Esophagus squamous epithelium (tissue), 5 donors: ENCODE data around the gene TMEM131L. TPM values are rescaled to one million over a fixed set of nuclear protein-coding genes. Genes with fewer than 3 reads are reported as not detected.

Experiments used
- DNase-seq: peaks from one replicate; lab custom pipeline; 2025; lab: John Stamatoyannopoulos, UW
- H3K27ac ChIP-seq, 4 donors: fragments of 200-600 bp; sonication (generic); one replicate each; pipeline ENCODE4 v1.5.1; 2016 to 2019; ENCODE audit warnings: mild to moderate bottlenecking in 1 of 4
- H3K27me3 ChIP-seq, 4 donors: fragments of 200-600 bp; sonication (generic); 1 replicate in 3 of 4; 2 replicates in 1 of 4; pipeline versions ENCODE4 v1.5.1 to v1.6.0; 2017 to 2021; ENCODE audit warnings: antibody characterized with exemption in 1 of 4
- H3K36me3 ChIP-seq, 3 donors: fragments of 200-600 bp; sonication (generic); one replicate each; pipeline ENCODE4 v1.5.1; 2016 to 2019
- H3K4me1 ChIP-seq, 3 donors: fragments of 200-600 bp; sonication (generic); one replicate each; pipeline ENCODE4 v1.5.1; 2017 to 2019
- H3K4me3 ChIP-seq, 4 donors: fragments of 200-600 bp; sonication (generic); 1 replicate in 3 of 4; 2 replicates in 1 of 4; pipeline ENCODE4 v1.5.1; 2016 to 2019; ENCODE audit warnings: mild to moderate bottlenecking in 2 of 4, moderate library complexity in 1 of 4
- H3K9me3 ChIP-seq, 3 donors: fragments of 200-600 bp; sonication (generic); one replicate each; pipeline ENCODE4 v1.5.1; 2016 to 2019
- CTCF ChIP-seq, 6 experiments: fragments of 450-650 bp in 4 of 6; fragments of 200-600 bp in 2 of 6; sonication (generic) in 2 of 6; IDR thresholded peaks; one replicate each; pipeline ENCODE4 v1.5.1; 2016 to 2019; ENCODE audit warnings: antibody characterized with exemption in 6 of 6, mild to moderate bottlenecking in 4 of 6, moderate library complexity in 4 of 6
- POLR2A ChIP-seq, 4 donors: fragments of 450-650 bp; IDR thresholded peaks; one replicate each; pipeline ENCODE4 v1.6.1; 2017; ENCODE audit warnings: antibody characterized with exemption in 4 of 4, mild to moderate bottlenecking in 4 of 4, moderate library complexity in 3 of 4
- WGBS, 2 donors: methylation state at CpG; one replicate each; pipeline ENCODE4 v1.1.5; 2018; 5-methylcytosine and 5-hydroxymethylcytosine counted together
- intact Hi-C: fragments of 100-400 bp; cut with DNase I; formaldehyde crosslinking; loops from one replicate; pipeline ENCODE4 v1.15.0; 2022
- total RNA-seq, 4 donors: library from RNA; depleted of rRNA; stranded (reverse); fragments of >200 nt; gene quantifications; one replicate each; pipeline ENCODE4 v1.1.0, GENCODE V29; 2016
- donor health status: DM: yes; HTN: yes; CAD: no.

Gene TMEM131L
- total RNA-seq, 4 donors from 2014 or later, result 9.2 to 14.7 (median 12.4) TPM

- intact Hi-C loops, result no loop called here
- 41 to 52% methylated on average over 6 to 7 of the region's 7 CpGs for WGBS, 2 donors
- DNase-seq, result no peak
- Histone ChIP-seq H3K9me3 (no peaks in the 10 kb centered on the region), H3K27me3 (no peaks in the 10 kb centered on the region), H3K27ac (no peak overlapping the region), H3K36me3 (no peaks in the 10 kb centered on the region), H3K4me3 (no peak overlapping the region), H3K4me1 (peaks cover 2 to 49% (median 19%) of the 10 kb centered on the region in 3 donors)
- TF ChIP-seq POLR2A (IDR thresholded peaks at IDR 0.05) (no peak), CTCF (IDR thresholded peaks at IDR 0.05) (no peak)
Measured at GRCh38 chr4:153535772-153536513, 69.8 kb downstream of the TMEM131L start.

GRCh38 chr4:153537493-153537960 lies 71.4 kb downstream of the TMEM131L start:
- H3K27ac ChIP-seq, result no peak overlapping the region
- no peak for DNase-seq
- no peaks in the 10 kb centered on the region for H3K36me3 ChIP-seq
- H3K9me3 ChIP-seq, result no peaks in the 10 kb centered on the region
- H3K4me3 ChIP-seq, result no peak overlapping the region
- intact Hi-C loops, result no loop called here
- TF ChIP-seq CTCF (IDR thresholded peaks at IDR 0.05) (no peak), POLR2A (IDR thresholded peaks at IDR 0.05) (no peak)
- 85 to 89% methylated on average over 6 of the region's 6 CpGs for WGBS, 2 donors
- peaks cover 0 to 40% (median 12%) of the 10 kb centered on the region in 3 donors for H3K4me1 ChIP-seq
- H3K27me3 ChIP-seq, result no peaks in the 10 kb centered on the region

- peaks cover 0 to 39% (median 9%) of the 10 kb centered on the region in 3 donors for H3K4me1 ChIP-seq
- no peak for DNase-seq
- H3K36me3 ChIP-seq, result no peaks in the 10 kb centered on the region
- intact Hi-C loops, result no loop called here
- H3K27ac ChIP-seq, result peak overlapping the region in 3 of 4 donors; percentile 36 to 53 (median 53)
- H3K9me3 ChIP-seq, result no peaks in the 10 kb centered on the region
- peak overlapping the region in 3 of 4 donors; percentile 15 to 48 (median 20) for H3K4me3 ChIP-seq
- TF ChIP-seq CTCF (IDR thresholded peaks at IDR 0.05) (no peak), POLR2A (IDR thresholded peaks at IDR 0.05) (no peak)
- no peaks in the 10 kb centered on the region for H3K27me3 ChIP-seq
- WGBS, 2 donors, result 49% methylated on average over 13 to 14 of the region's 17 CpGs
Measured at GRCh38 chr4:153538487-153539357, 72.6 kb downstream of the TMEM131L start.

GRCh38 chr4:153539422-153539821 lies 73.3 kb downstream of the TMEM131L start:
- no peak overlapping the region for H3K4me3 ChIP-seq
- H3K4me1 ChIP-seq, result peaks cover 0 to 46% (median 9%) of the 10 kb centered on the region in 3 donors
- WGBS, 2 donors, result 71 to 75% methylated on average over 3 of the region's 3 CpGs
- no peaks in the 10 kb centered on the region for H3K27me3 ChIP-seq
- peak overlapping the region in 1 of 4 donors; percentile 36 for H3K27ac ChIP-seq
- intact Hi-C loops, result no loop called here
- TF ChIP-seq POLR2A (IDR thresholded peaks at IDR 0.05) (no peak), CTCF (IDR thresholded peaks at IDR 0.05) (no peak)
- no peak for DNase-seq
- no peaks in the 10 kb centered on the region for H3K36me3 ChIP-seq
- H3K9me3 ChIP-seq, result no peaks in the 10 kb centered on the region
